Activated naive CD4-positive, alpha-beta T cell treated with anti-CD3 and anti-CD28 coated beads, Interleukin-2, amount 50 U/mL, for 72 hours (primary cell): ENCODE data around the gene DPH7. TPM values are rescaled to one million over a fixed set of nuclear protein-coding genes. Genes with fewer than 3 reads are reported as not detected.

Experiments used
- ATAC-seq, 2 donors: fragments of 150-1000 bp; cut with Tn5 transposase; 2 replicates each; pipeline ENCODE4 v1.10.0; 2021; ENCODE audit warnings: mild to moderate bottlenecking in 2 of 2, moderate library complexity in 2 of 2
- DNase-seq, 2 donors: peaks; one replicate each; pipeline ENCODE4 v3.0.0; 2021 to 2022; ENCODE audit warnings: low spot score in 2 of 2
- H3K27ac Mint-ChIP-seq, 2 donors: one replicate each; pipeline ENCODE4 v1.8.0; 2022; ENCODE audit warnings: mild to moderate bottlenecking in 2 of 2, mixed read lengths in 2 of 2
- H3K36me3 Mint-ChIP-seq, 2 donors: one replicate each; pipeline ENCODE4 v1.8.0; 2022; ENCODE audit warnings: mixed read lengths in 2 of 2
- H3K9me3 Mint-ChIP-seq, 2 donors: one replicate each; pipeline ENCODE4 v1.8.0; 2022; ENCODE audit warnings: mixed read lengths in 2 of 2
- total RNA-seq, 2 donors: library from RNA; stranded (reverse); gene quantifications; one replicate each; pipeline ENCODE4 v1.2.3, GENCODE V29; 2022

The DPH7 gene
- total RNA-seq, 2 donors from 2014 or later, result 30.1 to 64.7 TPM

GRCh38 chr9:137590123-137590468 lies 11.4 kb upstream of the DPH7 start:
- Mint-ChIP-seq H3K9me3 (no peaks in the 10 kb centered on the region), H3K36me3 (peaks cover 6 to 20% of the 10 kb centered on the region in 2 donors), H3K27ac (no peak overlapping the region)
- ATAC-seq, result peak; percentile 31 to 34
- no peak for DNase-seq

GRCh38 chr9:137589441-137590122 lies 10.9 kb upstream of the DPH7 start:
- peak in 1 of 2 donors; percentile 9 for ATAC-seq
- peak overlapping the region in 1 of 2 donors; percentile 96 for H3K27ac Mint-ChIP-seq
- peaks cover 6 to 20% of the 10 kb centered on the region in 2 donors for H3K36me3 Mint-ChIP-seq
- no peaks in the 10 kb centered on the region for H3K9me3 Mint-ChIP-seq
- no peak for DNase-seq

GRCh38 chr9:137588891-137589290 lies 10.2 kb upstream of the DPH7 start:
- H3K9me3 Mint-ChIP-seq, result no peaks in the 10 kb centered on the region
- DNase-seq, result no peak

GRCh38 chr9:137588311-137588710 lies 9.6 kb upstream of the DPH7 start:
- ATAC-seq (no peak), DNase-seq (no peak)
- H3K9me3 Mint-ChIP-seq, result no peaks in the 10 kb centered on the region
- H3K27ac Mint-ChIP-seq, result peak overlapping the region in 1 of 2 donors; percentile 47
- H3K36me3 Mint-ChIP-seq, result peaks cover 6 to 20% of the 10 kb centered on the region in 2 donors

More at GRCh38 chr9:137588891-137589290, 10.2 kb upstream of the DPH7 start:
- ATAC-seq, result no peak
- Mint-ChIP-seq H3K36me3 (peaks cover 6 to 20% of the 10 kb centered on the region in 2 donors), H3K27ac (no peak overlapping the region)

GRCh38 chr9:137586854-137587253 lies 8.1 kb upstream of the DPH7 start:
- H3K36me3 Mint-ChIP-seq, result peaks cover 6 to 20% of the 10 kb centered on the region in 2 donors
- DNase-seq (no peak), ATAC-seq (no peak)
- no peak overlapping the region for H3K27ac Mint-ChIP-seq
- no peaks in the 10 kb centered on the region for H3K9me3 Mint-ChIP-seq

DNA sequence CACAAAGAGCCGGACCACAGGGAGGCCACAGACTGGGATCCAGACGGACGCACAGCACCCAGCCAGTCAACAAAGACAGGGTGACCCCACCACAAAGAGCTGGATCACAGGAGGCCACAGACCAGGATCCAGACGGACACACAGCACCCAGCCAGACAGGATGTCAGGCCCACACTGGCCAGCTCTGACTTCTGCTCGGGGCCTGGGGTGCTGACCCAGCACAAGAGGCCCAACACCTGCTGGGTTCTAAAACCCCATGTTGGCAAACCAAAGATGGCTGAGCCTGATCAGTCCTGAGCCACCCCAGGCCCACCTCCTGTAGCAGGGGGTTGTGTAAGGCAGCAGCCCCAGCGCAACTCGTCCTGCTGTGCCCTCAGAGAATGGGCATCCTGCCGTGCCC lies 5.2 kb upstream of the DPH7 start:
- H3K27ac Mint-ChIP-seq, result no peak overlapping the region
- H3K9me3 Mint-ChIP-seq, result no peaks in the 10 kb centered on the region
- DNase-seq (no peak), ATAC-seq (no peak)
- H3K36me3 Mint-ChIP-seq, result peaks cover 0 to 20% of the 10 kb centered on the region in 2 donors

- peak overlapping the region; percentile 5 to 82 for H3K27ac Mint-ChIP-seq
- H3K9me3 Mint-ChIP-seq, result no peaks in the 10 kb centered on the region
- peaks cover 0 to 17% of the 10 kb centered on the region in 2 donors for H3K36me3 Mint-ChIP-seq
- DNase-seq, result no peak
- no peak for ATAC-seq
Observed at GRCh38 chr9:137583347-137583746, 4.6 kb upstream of the DPH7 start.

- DNase-seq (no peak), ATAC-seq (no peak)
- Mint-ChIP-seq H3K9me3 (no peaks in the 10 kb centered on the region), H3K27ac (no peak overlapping the region), H3K36me3 (peaks cover 0 to 9% of the 10 kb centered on the region in 2 donors)
Observed at GRCh38 chr9:137582286-137582860, 3.6 kb upstream of the DPH7 start.

DNA sequence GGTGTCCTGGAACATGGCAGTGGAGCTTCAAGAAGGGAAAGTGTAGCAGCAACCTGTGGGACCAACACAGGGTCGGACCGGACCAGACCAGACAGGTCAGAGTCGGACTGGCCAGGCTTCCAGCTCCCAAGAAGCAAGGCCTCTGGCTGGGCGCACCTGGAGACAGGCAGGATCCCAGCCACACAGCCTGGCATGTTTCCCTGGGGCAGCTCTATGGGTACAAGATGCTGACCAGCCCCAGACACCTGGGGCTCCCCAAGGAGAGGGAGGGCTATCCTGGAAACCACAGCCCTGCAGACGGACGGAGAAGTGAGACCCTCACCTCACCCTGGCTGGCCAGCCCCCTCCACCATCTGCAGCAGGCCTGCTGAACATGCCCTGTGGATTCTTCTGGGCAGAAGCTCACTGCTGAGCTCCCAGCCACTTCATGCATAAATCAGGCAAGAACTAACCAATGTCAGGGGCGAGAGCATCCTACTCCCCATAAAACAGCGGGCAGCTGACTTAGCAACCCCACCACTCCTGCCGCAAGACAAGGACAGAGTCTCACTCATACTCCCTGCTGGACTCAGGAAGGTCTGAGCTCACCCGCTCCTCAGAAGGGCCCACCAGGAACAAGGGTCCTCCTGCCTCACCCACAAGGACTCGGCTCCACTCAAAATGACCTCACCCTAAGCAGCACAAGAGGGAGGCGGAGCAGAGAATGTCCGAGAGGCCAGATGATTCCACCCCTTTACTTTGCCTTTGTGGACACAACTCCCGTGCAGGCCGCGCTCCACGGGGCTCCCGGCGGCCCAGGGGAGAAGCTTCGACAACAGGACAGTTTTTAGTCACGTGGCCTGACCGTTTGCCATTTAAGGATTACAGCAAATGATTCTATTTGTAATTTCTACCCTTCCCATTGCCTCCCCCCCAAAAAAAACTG lies 2.9 kb upstream of the DPH7 start:
- Mint-ChIP-seq H3K27ac (no peak overlapping the region), H3K36me3 (peaks cover 0 to 5% of the 10 kb centered on the region in 2 donors), H3K9me3 (no peaks in the 10 kb centered on the region)
- DNase-seq (no peak), ATAC-seq (no peak)

- ATAC-seq, result no peak
- no peaks in the 10 kb centered on the region for H3K9me3 Mint-ChIP-seq
- DNase-seq, result no peak
- peaks cover 0 to 2% of the 10 kb centered on the region in 2 donors for H3K36me3 Mint-ChIP-seq
- no peak overlapping the region for H3K27ac Mint-ChIP-seq
Observed at GRCh38 chr9:137580954-137581322, 2.2 kb upstream of the DPH7 start.

GRCh38 chr9:137580209-137580953 lies 1.7 kb upstream of the DPH7 start:
- no peak for DNase-seq
- Mint-ChIP-seq H3K9me3 (no peaks in the 10 kb centered on the region), H3K27ac (peak overlapping the region in 1 of 2 donors; percentile 68), H3K36me3 (peaks cover 4% of the 10 kb centered on the region in 2 donors)
- ATAC-seq, result no peak

GRCh38 chr9:137579259-137579604 lies 507 bp upstream of the DPH7 start:
- Mint-ChIP-seq H3K27ac (peak overlapping the region; percentile 55 to 68), H3K9me3 (no peaks in the 10 kb centered on the region), H3K36me3 (peaks cover 6 to 9% of the 10 kb centered on the region in 2 donors)
- ATAC-seq (no peak), DNase-seq (no peak)

- Mint-ChIP-seq H3K36me3 (peaks cover 14 to 15% of the 10 kb centered on the region in 2 donors), H3K9me3 (no peaks in the 10 kb centered on the region), H3K27ac (peak overlapping the region; percentile 24 to 85)
- no peak for DNase-seq
- ATAC-seq, result no peak
Observed at GRCh38 chr9:137575716-137576411, 2.9 kb downstream of the DPH7 start.

- Mint-ChIP-seq H3K27ac (peak overlapping the region; percentile 24 to 85), H3K9me3 (no peaks in the 10 kb centered on the region), H3K36me3 (peaks cover 14 to 15% of the 10 kb centered on the region in 2 donors)
- no peak for ATAC-seq
- no peak for DNase-seq
Observed at GRCh38 chr9:137575364-137575715, 3.4 kb downstream of the DPH7 start.

DNA sequence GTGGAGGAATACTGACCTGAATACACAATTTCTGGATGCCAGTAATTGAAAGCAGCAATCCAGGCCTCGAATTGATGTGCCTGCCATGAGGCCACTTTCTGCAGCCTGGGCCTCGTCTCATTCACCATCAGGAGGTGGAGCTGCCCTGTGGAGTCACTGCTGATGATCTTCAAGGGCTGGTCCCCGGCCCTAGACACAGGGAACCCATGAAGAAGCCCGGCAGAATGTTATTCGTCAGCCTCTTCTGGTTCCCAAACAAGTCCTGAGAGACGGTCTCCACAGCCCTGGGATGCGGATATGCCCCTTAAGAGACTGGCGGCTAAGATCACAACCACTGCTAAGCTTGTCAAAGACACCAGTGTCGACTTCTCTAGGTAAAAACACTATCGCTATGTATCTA lies 4.5 kb downstream of the DPH7 start:
- ATAC-seq (no peak), DNase-seq (no peak)
- no peak overlapping the region for H3K27ac Mint-ChIP-seq
- H3K9me3 Mint-ChIP-seq, result no peaks in the 10 kb centered on the region
- peaks cover 14 to 15% of the 10 kb centered on the region in 2 donors for H3K36me3 Mint-ChIP-seq

- no peak for DNase-seq
- H3K9me3 Mint-ChIP-seq, result no peaks in the 10 kb centered on the region
- peak overlapping the region in 1 of 2 donors; percentile 7 for H3K27ac Mint-ChIP-seq
- ATAC-seq, result no peak
- peaks cover 12 to 13% of the 10 kb centered on the region in 2 donors for H3K36me3 Mint-ChIP-seq
Observed at GRCh38 chr9:137570566-137570965, 8.2 kb downstream of the DPH7 start.
